Kidney (tissue), 14 donors: ENCODE results near the gene NSUN3. TPM values are rescaled to one million over a fixed set of nuclear protein-coding genes. Genes with fewer than 3 reads are reported as not detected.

ENCODE experiments used
- DNase-seq, 5 donors: peaks; one replicate each; pipeline ENCODE4 v3.0.0-alpha.2; 2013 to 2020
- FAIRE-seq: peaks from 2 replicates; lab custom pipeline; 2012; peaks lifted over from hg19 to GRCh38; lab: Jason Lieb, UNC
- H3K27ac ChIP-seq, 2 donors: one replicate each; pipeline ENCODE4 v1.7.0; 2013; ENCODE audit warnings: low read depth in 2 of 2, low read length in 2 of 2, inconsistent platforms in 1 of 2
- H3K27me3 ChIP-seq: one replicate; pipeline ENCODE4 v1.7.1; 2013; ENCODE audit warnings: low read length, inconsistent platforms; ENCODE audit not compliant: control insufficient read depth, insufficient read depth
- H3K36me3 ChIP-seq, 3 donors: one replicate each; pipeline versions ENCODE4 v1.7.0 to v1.7.1; 2013; ENCODE audit warnings: low read length in 3 of 3, control low read depth in 1 of 3, inconsistent platforms in 1 of 3; ENCODE audit not compliant: insufficient read depth in 3 of 3, control insufficient read depth in 2 of 3
- H3K4me1 ChIP-seq, 3 donors: one replicate each; pipeline versions ENCODE4 v1.7.0 to v1.7.1; 2013; ENCODE audit warnings: low read length in 3 of 3, inconsistent platforms in 1 of 3, low read depth in 1 of 3; ENCODE audit not compliant: control insufficient read depth in 2 of 3, insufficient read depth in 2 of 3
- H3K4me3 ChIP-seq, 3 donors: one replicate each; pipeline versions ENCODE4 v1.7.0 to v1.8.1; 2013; ENCODE audit warnings: low read length in 3 of 3, control low read depth in 1 of 3, inconsistent platforms in 1 of 3
- H3K9ac ChIP-seq, 3 donors: one replicate each; pipeline versions ENCODE4 v1.7.0 to v1.7.1; 2013; ENCODE audit warnings: low read length in 3 of 3, control low read depth in 1 of 3, inconsistent platforms in 1 of 3
- H3K9me3 ChIP-seq, 3 donors: one replicate each; pipeline versions ENCODE4 v1.7.0 to v1.7.1; 2013; ENCODE audit warnings: low read length in 3 of 3, control low read depth in 1 of 3, inconsistent platforms in 1 of 3; ENCODE audit not compliant: control insufficient read depth in 2 of 3, insufficient read depth in 1 of 3
- intact Hi-C: fragments of 100-400 bp; cut with DNase I; formaldehyde crosslinking; loops from one replicate; pipeline ENCODE4 v1.11.1; 2022
- polyA plus RNA-seq: library from polyadenylated mRNA; stranded (reverse); fragments of 350-450 nt; fragmentation: Illumina TruSeq; extraction: RNeasy Lipid Tissue Mini Kit (QIAGEN cat#74804); gene quantifications from one replicate; pipeline ENCODE4 v1.2.3, GENCODE V29; 2014; ENCODE audit warnings: low read depth, low replicate concordance; ENCODE audit not compliant: insufficient read depth
- total RNA-seq: library from RNA; stranded (reverse); fragmentation: NEBNext Ultra II Directional; extraction: Animal tissue kit (Norgen Biotek cat#: 25700); gene quantifications from one replicate; pipeline ENCODE4 v1.2.1, GENCODE V29; 2021
- TF ChIP-seq, protein P1 (sequence below): IDR thresholded peaks from 3 replicates; pipeline ENCODE4 v1.5.1; 2012; ENCODE audit warnings: mild to moderate bottlenecking, moderate library complexity, borderline replicate concordance; ENCODE audit not compliant: insufficient read depth; ENCODE audit errors: extremely low read depth
- donor health status: control.
- donor health status: control.
- donor health status: control.
- donor health status: control.
- donor health status: control.
- donor health status: DM: yes; HTN: yes; CAD: no.
- donor health status: Normal renal cell carcinoma (clear cell type).

Gene NSUN3
- total and polyA plus RNA-seq, 2 donors from 2014 or later, result 6.5 to 16.3 TPM

DNA sequence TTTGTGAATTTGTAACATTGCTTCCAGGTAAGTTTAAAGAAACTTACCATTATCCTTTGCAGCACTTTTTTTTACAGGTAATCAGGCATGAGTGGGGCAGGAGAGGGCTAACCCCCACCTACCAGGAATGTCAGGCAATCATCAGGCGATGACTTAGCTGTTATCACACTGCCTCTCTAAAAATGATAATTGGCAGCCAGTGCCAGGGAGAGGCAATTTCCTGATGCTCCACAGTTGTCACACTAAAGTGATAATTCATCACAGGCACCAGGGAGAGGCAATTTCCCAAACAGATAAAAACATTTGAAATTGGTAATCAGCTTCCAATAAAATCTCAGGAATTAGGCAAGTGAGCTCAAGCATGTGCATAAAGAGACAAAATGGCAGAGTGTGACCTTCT is 26.3 kb downstream of the NSUN3 start:
- no peak overlapping the region for H3K27ac ChIP-seq
- TF ChIP-seq, protein P1, sequence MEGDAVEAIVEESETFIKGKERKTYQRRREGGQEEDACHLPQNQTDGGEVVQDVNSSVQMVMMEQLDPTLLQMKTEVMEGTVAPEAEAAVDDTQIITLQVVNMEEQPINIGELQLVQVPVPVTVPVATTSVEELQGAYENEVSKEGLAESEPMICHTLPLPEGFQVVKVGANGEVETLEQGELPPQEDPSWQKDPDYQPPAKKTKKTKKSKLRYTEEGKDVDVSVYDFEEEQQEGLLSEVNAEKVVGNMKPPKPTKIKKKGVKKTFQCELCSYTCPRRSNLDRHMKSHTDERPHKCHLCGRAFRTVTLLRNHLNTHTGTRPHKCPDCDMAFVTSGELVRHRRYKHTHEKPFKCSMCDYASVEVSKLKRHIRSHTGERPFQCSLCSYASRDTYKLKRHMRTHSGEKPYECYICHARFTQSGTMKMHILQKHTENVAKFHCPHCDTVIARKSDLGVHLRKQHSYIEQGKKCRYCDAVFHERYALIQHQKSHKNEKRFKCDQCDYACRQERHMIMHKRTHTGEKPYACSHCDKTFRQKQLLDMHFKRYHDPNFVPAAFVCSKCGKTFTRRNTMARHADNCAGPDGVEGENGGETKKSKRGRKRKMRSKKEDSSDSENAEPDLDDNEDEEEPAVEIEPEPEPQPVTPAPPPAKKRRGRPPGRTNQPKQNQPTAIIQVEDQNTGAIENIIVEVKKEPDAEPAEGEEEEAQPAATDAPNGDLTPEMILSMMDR, result no peak
- no peaks in the 10 kb centered on the region for H3K36me3 ChIP-seq
- DNase-seq (no peak), FAIRE-seq (no peak)
- H3K9me3 ChIP-seq, result no peaks in the 10 kb centered on the region
- intact Hi-C loops, result no loop called here
- no peaks in the 10 kb centered on the region for H3K4me1 ChIP-seq
- H3K9ac ChIP-seq, result no peak overlapping the region
- no peak overlapping the region for H3K4me3 ChIP-seq
- no peaks in the 10 kb centered on the region for H3K27me3 ChIP-seq

DNA sequence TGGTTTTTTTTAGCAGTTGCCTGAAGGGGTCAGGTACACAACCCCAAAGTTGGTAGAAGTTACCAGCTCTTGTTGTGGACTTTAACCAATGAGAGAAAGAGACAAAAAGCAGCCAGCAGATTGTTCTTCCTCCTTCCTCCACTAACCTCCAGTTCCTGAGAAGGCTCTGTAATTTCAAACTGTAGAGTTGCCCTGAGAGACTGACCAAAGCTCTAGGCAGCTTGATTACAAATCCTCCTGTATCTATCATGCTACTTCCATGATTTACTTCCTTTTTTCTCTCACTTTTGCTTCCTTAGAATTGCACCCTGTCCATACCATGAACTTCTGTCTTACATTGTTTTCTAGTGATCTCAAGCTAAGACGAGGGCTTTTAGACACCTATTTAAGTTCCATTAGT is 29.2 kb downstream of the NSUN3 start:
- Histone ChIP-seq H3K4me3 (no peak overlapping the region), H3K27ac (no peak overlapping the region), H3K4me1 (no peaks in the 10 kb centered on the region), H3K27me3 (no peaks in the 10 kb centered on the region), H3K9ac (no peak overlapping the region), H3K36me3 (peaks cover 0 to 10% (median 0%) of the 10 kb centered on the region in 3 donors), H3K9me3 (no peaks in the 10 kb centered on the region)
- FAIRE-seq (no peak), DNase-seq (no peak)
- TF ChIP-seq, protein P1, result no peak
- intact Hi-C loops, result no loop called here

DNA sequence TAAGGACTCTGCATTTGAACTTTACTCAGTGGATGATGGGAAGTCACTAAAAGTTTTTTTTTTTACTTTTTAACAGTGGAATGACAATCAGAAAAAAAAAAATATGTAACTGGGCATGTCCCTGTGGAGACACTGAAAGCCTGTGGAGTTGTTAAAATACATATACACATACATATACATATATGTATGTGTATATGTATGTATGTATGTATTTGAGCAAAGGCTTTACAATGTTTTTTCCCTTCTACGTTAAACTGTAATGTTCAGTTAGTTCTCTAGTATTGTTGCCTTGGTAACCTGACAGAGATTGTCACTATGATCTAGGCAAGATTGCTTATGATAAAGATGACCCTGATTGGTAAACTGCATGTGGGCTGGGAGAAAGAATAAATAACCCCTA is 30.3 kb downstream of the NSUN3 start:
- DNase-seq, result no peak
- Histone ChIP-seq H3K36me3 (peaks cover 0 to 10% (median 2%) of the 10 kb centered on the region in 3 donors), H3K9ac (no peak overlapping the region), H3K4me3 (no peak overlapping the region), H3K4me1 (no peaks in the 10 kb centered on the region), H3K27me3 (no peaks in the 10 kb centered on the region), H3K9me3 (no peaks in the 10 kb centered on the region), H3K27ac (no peak overlapping the region)
- FAIRE-seq, result no peak
- TF ChIP-seq, protein P1, result no peak
- intact Hi-C loops, result no loop called here

DNA sequence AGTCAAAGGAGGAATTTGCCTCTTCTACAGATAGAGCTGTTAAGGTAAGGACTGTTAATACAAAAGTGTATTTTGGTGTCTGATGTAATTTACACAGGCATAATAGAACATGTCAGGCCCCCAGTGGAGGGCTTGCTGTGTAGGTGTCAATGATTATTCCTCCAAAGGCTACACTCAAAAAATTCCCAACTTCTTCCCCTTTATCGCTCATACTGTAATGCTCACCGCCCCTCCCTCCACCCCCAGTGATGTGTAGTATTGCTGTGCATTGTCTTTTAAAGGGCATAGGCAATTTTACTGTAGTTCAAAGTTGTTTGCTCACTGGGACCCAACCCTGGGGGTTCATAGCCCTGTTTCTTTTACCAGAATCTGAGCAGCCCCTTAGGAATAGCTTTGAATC is 32.2 kb downstream of the NSUN3 start:
- TF ChIP-seq, protein P1, result no peak
- DNase-seq (no peak), FAIRE-seq (no peak)
- H3K27me3 ChIP-seq, result no peaks in the 10 kb centered on the region
- no peaks in the 10 kb centered on the region for H3K9me3 ChIP-seq
- H3K9ac ChIP-seq, result no peak overlapping the region
- no peaks in the 10 kb centered on the region for H3K4me1 ChIP-seq
- H3K36me3 ChIP-seq, result peaks cover 0 to 14% (median 5%) of the 10 kb centered on the region in 3 donors
- no peak overlapping the region for H3K4me3 ChIP-seq
- no peak overlapping the region for H3K27ac ChIP-seq
- intact Hi-C loops, result no loop called here
